Upper lobe of left lung (tissue), 6 donors: ENCODE measurements around the gene FA2H. TPM values are rescaled to one million over a fixed set of nuclear protein-coding genes. Genes with fewer than 3 reads are reported as not detected.

Experiments used
- ATAC-seq, 2 donors: fragments of 200-7000 bp; cut with Tn5 transposase; one replicate each; pipeline ENCODE4 v1.9.1; 2022; ENCODE audit warnings: mild to moderate bottlenecking in 2 of 2, moderate library complexity in 2 of 2; ENCODE audit not compliant: low FRiP score in 2 of 2
- DNase-seq, 2 donors: peaks; one replicate each; pipeline ENCODE4 v3.0.0-alpha.2; 2019 to 2020
- H3K27ac ChIP-seq, 4 donors: fragments of 200-600 bp; sonication (generic); one replicate each; pipeline ENCODE4 v1.5.1; 2016 to 2019
- H3K27me3 ChIP-seq, 4 donors: fragments of 200-600 bp; sonication (generic); one replicate each; pipeline ENCODE4 v1.5.1; 2017 to 2019
- H3K36me3 ChIP-seq, 4 donors: fragments of 200-600 bp; sonication (generic); one replicate each; pipeline ENCODE4 v1.5.1; 2016 to 2019
- H3K4me1 ChIP-seq, 4 donors: fragments of 200-600 bp; sonication (generic); one replicate each; pipeline ENCODE4 v1.5.1; 2018 to 2019
- H3K4me3 ChIP-seq, 4 donors: fragments of 200-600 bp; sonication (generic); one replicate each; pipeline ENCODE4 v1.5.1; 2017 to 2019; ENCODE audit warnings: mild to moderate bottlenecking in 2 of 4, moderate library complexity in 1 of 4
- H3K9me3 ChIP-seq, 4 donors: fragments of 200-600 bp; sonication (generic); one replicate each; pipeline ENCODE4 v1.5.1; 2018 to 2019
- EP300 ChIP-seq, 4 donors: sonication (generic); formaldehyde crosslinking; IDR thresholded peaks; one replicate each; pipeline ENCODE4 v1.5.1; 2017; ENCODE audit warnings: antibody characterized with exemption in 4 of 4, control low read depth in 2 of 4
- POLR2A ChIP-seq, 4 donors: fragments of 450-650 bp; IDR thresholded peaks; one replicate each; pipeline ENCODE4 v1.5.1; 2016 to 2017; ENCODE audit warnings: antibody characterized with exemption in 4 of 4, mild to moderate bottlenecking in 2 of 4
- POLR2AphosphoS5 ChIP-seq, 2 donors: sonication (generic); formaldehyde crosslinking; IDR thresholded peaks; one replicate each; pipeline ENCODE4 v1.5.1; 2017; ENCODE audit warnings: antibody characterized with exemption in 2 of 2
- WGBS, 2 donors: methylation state at CpG; one replicate each; pipeline ENCODE4 v1.1.5; 2017 to 2018; 5-methylcytosine and 5-hydroxymethylcytosine counted together
- total RNA-seq, 6 donors: library from RNA; depleted of rRNA in 4 of 6; stranded (reverse); fragments of >200 nt in 4 of 6; gene quantifications; one replicate each; pipeline versions ENCODE4 v1.1.0 to v1.2.1, GENCODE V29; 2016 to 2021
- TF ChIP-seq, protein P1 (sequence below), 6 experiments: fragments of 450-650 bp in 4 of 6; fragments of 200-600 bp in 2 of 6; sonication (generic) in 2 of 6; IDR thresholded peaks; one replicate each; pipeline ENCODE4 v1.5.1; 2016 to 2019; ENCODE audit warnings: antibody characterized with exemption in 6 of 6
- donor health status: DM: no; HTN: no; CAD: no; lungs with moderate emphysema.
- donor health status: DM: no; HTN: yes; CAD: no; lungs with severe emphysema.

Gene FA2H
- total RNA-seq, 6 donors from 2014 or later: 1.4 to 6.8 (median 2.3) TPM

- DNase-seq: peak in 1 of 2 donors; percentile 37
- WGBS, 2 donors: 62 to 66% methylated on average over 11 of the region's 11 CpGs
- H3K27me3 ChIP-seq: peaks cover 0 to 12% (median 0%) of the 10 kb centered on the region in 4 donors
These were observed 2.8 kb downstream of the FA2H start for GRCh38 chr16:74771656-74772315.

GRCh38 chr16:74770831-74771526 lies 3.6 kb downstream of the FA2H start:
- Histone ChIP-seq H3K4me1 (peaks cover 11 to 19% (median 17%) of the 10 kb centered on the region in 4 donors), H3K36me3 (no peaks in the 10 kb centered on the region), H3K27ac (no peak overlapping the region), H3K9me3 (no peaks in the 10 kb centered on the region), H3K4me3 (no peak overlapping the region), H3K27me3 (peaks cover 0 to 12% (median 0%) of the 10 kb centered on the region in 4 donors)
- DNase-seq (no peak), ATAC-seq (no peak)
- TF ChIP-seq, protein P1, sequence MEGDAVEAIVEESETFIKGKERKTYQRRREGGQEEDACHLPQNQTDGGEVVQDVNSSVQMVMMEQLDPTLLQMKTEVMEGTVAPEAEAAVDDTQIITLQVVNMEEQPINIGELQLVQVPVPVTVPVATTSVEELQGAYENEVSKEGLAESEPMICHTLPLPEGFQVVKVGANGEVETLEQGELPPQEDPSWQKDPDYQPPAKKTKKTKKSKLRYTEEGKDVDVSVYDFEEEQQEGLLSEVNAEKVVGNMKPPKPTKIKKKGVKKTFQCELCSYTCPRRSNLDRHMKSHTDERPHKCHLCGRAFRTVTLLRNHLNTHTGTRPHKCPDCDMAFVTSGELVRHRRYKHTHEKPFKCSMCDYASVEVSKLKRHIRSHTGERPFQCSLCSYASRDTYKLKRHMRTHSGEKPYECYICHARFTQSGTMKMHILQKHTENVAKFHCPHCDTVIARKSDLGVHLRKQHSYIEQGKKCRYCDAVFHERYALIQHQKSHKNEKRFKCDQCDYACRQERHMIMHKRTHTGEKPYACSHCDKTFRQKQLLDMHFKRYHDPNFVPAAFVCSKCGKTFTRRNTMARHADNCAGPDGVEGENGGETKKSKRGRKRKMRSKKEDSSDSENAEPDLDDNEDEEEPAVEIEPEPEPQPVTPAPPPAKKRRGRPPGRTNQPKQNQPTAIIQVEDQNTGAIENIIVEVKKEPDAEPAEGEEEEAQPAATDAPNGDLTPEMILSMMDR (IDR thresholded peaks at IDR 0.05): no peak
- TF ChIP-seq EP300 (IDR thresholded peaks at IDR 0.05) (no peak), POLR2A (IDR thresholded peaks at IDR 0.05) (no peak), POLR2AphosphoS5 (IDR thresholded peaks at IDR 0.05) (no peak)
- 76 to 86% methylated on average over 11 to 13 of the region's 13 CpGs for WGBS, 2 donors

More at GRCh38 chr16:74771656-74772315, 2.8 kb downstream of the FA2H start:
- Histone ChIP-seq H3K4me1 (peaks cover 11 to 19% (median 17%) of the 10 kb centered on the region in 4 donors), H3K27ac (no peak overlapping the region), H3K9me3 (no peaks in the 10 kb centered on the region), H3K36me3 (no peaks in the 10 kb centered on the region), H3K4me3 (no peak overlapping the region)
- TF ChIP-seq, protein P1 (IDR thresholded peaks at IDR 0.05): no peak
- no peak for ATAC-seq

DNA sequence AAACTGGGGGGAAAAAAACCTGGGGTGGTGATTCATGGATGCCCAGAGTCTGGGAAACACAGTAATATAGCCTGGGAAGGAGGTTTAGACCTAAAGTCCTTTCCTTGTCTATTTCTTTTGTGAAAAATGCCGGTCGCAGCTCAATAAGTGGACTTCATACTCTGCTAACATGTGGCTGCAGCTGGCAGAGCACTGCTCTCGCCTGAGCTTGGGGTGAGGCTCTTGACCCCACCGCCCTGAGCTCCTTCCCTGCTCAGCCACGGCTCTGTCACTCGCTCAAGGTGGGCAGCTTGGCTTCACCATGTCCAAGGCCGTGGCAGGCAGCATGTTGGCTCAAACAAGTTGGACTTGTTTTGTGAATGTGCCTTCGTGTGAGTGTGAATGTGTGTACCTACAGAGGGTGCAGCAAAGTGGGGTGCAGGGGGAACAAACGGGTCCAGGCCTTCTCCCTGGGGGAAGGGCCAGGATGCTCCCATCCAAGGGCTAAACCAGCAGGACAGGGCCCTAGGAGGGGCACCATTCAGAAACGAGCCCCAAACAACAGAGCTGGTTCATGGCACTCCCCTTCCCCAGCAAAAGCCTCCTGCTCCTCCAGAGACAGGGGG lies 4.9 kb downstream of the FA2H start:
- Histone ChIP-seq H3K4me1 (peaks cover 8 to 13% (median 12%) of the 10 kb centered on the region in 4 donors), H3K27ac (no peak overlapping the region), H3K9me3 (no peaks in the 10 kb centered on the region), H3K27me3 (peaks cover 0 to 9% (median 0%) of the 10 kb centered on the region in 4 donors), H3K36me3 (no peaks in the 10 kb centered on the region), H3K4me3 (no peak overlapping the region)
- peak in 1 of 2 donors; percentile 33 for DNase-seq
- TF ChIP-seq POLR2AphosphoS5 (IDR thresholded peaks at IDR 0.05) (no peak), POLR2A (IDR thresholded peaks at IDR 0.05) (no peak), EP300 (IDR thresholded peaks at IDR 0.05) (no peak)
- TF ChIP-seq, protein P1 (IDR thresholded peaks at IDR 0.05): no peak
- WGBS, 2 donors: 72 to 80% methylated on average over 5 to 10 of the region's 10 CpGs
- no peak for ATAC-seq

- Histone ChIP-seq H3K27ac (no peak overlapping the region), H3K9me3 (no peaks in the 10 kb centered on the region)
- WGBS, 2 donors: 70 to 80% methylated on average over 5 to 6 of the region's 6 CpGs
These were observed 6.4 kb downstream of the FA2H start for GRCh38 chr16:74768239-74768638.

More at GRCh38 chr16:74768239-74768638, 6.4 kb downstream of the FA2H start:
- H3K36me3 ChIP-seq: no peaks in the 10 kb centered on the region
- no peaks in the 10 kb centered on the region for H3K4me1 ChIP-seq
- ATAC-seq: peak in 1 of 2 donors; percentile 24
- peak in 1 of 2 donors; percentile 13 for DNase-seq
- TF ChIP-seq POLR2A (IDR thresholded peaks at IDR 0.05): no peak
- no peak for TF ChIP-seq POLR2AphosphoS5 (IDR thresholded peaks at IDR 0.05)
- TF ChIP-seq, protein P1 (IDR thresholded peaks at IDR 0.05): no peak
- TF ChIP-seq EP300 (IDR thresholded peaks at IDR 0.05): no peak
- no peak overlapping the region for H3K4me3 ChIP-seq
- H3K27me3 ChIP-seq: no peaks in the 10 kb centered on the region
